Inferior parietal cortex (tissue), 1 donor: ENCODE measurements around the gene ETFBKMT.
"Not testable (repeated sequence)": the region's sequence is repeated elsewhere in the genome, so short reads cannot be mapped to it uniquely, and the experiment has no call there.

Source experiments
- DNase-seq: peaks from one replicate; pipeline ENCODE4 v3.0.0-alpha.2; 2016; ENCODE audit errors: extremely low spot score

The ETFBKMT gene

GRCh38 chr12:31655792-31656191 is 3.7 kb upstream of the ETFBKMT start:
- DNase-seq, result no peak

- DNase-seq, result no peak
Measured at GRCh38 chr12:31658471-31659086, 909 bp upstream of the ETFBKMT start.

GRCh38 chr12:31662176-31662849 is 2.8 kb downstream of the ETFBKMT start:
- no peak for DNase-seq

GRCh38 chr12:31663576-31663975 is 4.1 kb downstream of the ETFBKMT start:
- no peak for DNase-seq

GRCh38 chr12:31664038-31664437 is 4.5 kb downstream of the ETFBKMT start:
- no peak for DNase-seq

- DNase-seq, result no peak
Measured at GRCh38 chr12:31669020-31669419, 9.5 kb downstream of the ETFBKMT start.

- not testable (repeated sequence) for DNase-seq
Measured at GRCh38 chr12:31669582-31669981, 10.1 kb downstream of the ETFBKMT start.

- DNase-seq, result no peak
Measured at GRCh38 chr12:31672521-31672920, 13.0 kb downstream of the ETFBKMT start.

GRCh38 chr12:31682136-31682962 is 22.9 kb downstream of the ETFBKMT start:
- DNase-seq, result peak; percentile 51

- DNase-seq, result no peak
Measured at GRCh38 chr12:31685801-31686200, 26.3 kb downstream of the ETFBKMT start.

GRCh38 chr12:31687101-31687527 is 27.6 kb downstream of the ETFBKMT start:
- DNase-seq, result no peak

GRCh38 chr12:31689921-31690320 is 30.4 kb downstream of the ETFBKMT start:
- not testable (repeated sequence) for DNase-seq

- no peak for DNase-seq
Measured at GRCh38 chr12:31702047-31702446, 42.6 kb downstream of the ETFBKMT start.

GRCh38 chr12:31705621-31706020 is 46.1 kb downstream of the ETFBKMT start:
- no peak for DNase-seq

- not testable (repeated sequence) for DNase-seq
Measured at GRCh38 chr12:31708118-31708517, 48.6 kb downstream of the ETFBKMT start.

GRCh38 chr12:31710021-31710818 is 50.7 kb downstream of the ETFBKMT start:
- DNase-seq, result no peak

- DNase-seq, result no peak
Measured at GRCh38 chr12:31712877-31713276, 53.4 kb downstream of the ETFBKMT start.

- DNase-seq, result no peak
Measured at GRCh38 chr12:31714406-31715271, 55.2 kb downstream of the ETFBKMT start.

GRCh38 chr12:31715283-31715825 is 55.9 kb downstream of the ETFBKMT start:
- DNase-seq, result peak; percentile 50

- not testable (repeated sequence) for DNase-seq
Measured at GRCh38 chr12:31716998-31717397, 57.5 kb downstream of the ETFBKMT start.
